Fibroblast of mammary gland (primary cell): Measurements from ENCODE around the gene MAPK1IP1L.

Source experiments
- DNase-seq: peaks from one replicate; pipeline ENCODE4 v3.0.0-alpha.2; 2010; ENCODE audit warnings: low read depth
- H3K4me3 ChIP-seq: 2 replicates; pipeline ENCODE4 v1.5.1; 2011; ENCODE audit warnings: low read depth, mild to moderate bottlenecking, low read length, moderate library complexity; ENCODE audit not compliant: control insufficient read depth
- TF ChIP-seq, protein P1 (sequence below): conservative IDR thresholded peaks from 2 replicates; pipeline ENCODE4 v1.5.1; 2011; ENCODE audit warnings: low read depth, low read length, inconsistent platforms; ENCODE audit not compliant: control insufficient read depth, insufficient read depth

Gene MAPK1IP1L

DNA sequence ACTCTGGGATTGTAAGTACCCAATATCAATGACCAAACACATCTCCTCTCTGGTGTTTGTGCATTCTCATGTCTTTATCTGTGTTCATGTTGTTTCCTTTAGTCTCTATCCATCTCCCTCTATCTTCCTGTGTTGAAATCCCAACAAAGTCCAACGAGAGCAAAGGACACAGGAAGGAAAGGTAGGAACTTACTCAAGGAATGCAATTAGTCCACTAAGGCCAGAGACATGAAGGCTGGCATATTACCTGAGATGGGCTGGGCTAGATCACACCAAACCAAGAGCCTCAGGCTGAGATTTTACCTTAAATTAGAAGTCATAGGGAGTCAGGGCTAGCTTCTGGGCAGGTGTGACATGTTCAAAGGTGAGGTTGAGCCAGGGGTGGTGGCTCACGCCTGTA lies 63.3 kb downstream of the MAPK1IP1L start:
- H3K4me3 ChIP-seq: no peak overlapping the region
- DNase-seq: no peak
- TF ChIP-seq, protein P1, sequence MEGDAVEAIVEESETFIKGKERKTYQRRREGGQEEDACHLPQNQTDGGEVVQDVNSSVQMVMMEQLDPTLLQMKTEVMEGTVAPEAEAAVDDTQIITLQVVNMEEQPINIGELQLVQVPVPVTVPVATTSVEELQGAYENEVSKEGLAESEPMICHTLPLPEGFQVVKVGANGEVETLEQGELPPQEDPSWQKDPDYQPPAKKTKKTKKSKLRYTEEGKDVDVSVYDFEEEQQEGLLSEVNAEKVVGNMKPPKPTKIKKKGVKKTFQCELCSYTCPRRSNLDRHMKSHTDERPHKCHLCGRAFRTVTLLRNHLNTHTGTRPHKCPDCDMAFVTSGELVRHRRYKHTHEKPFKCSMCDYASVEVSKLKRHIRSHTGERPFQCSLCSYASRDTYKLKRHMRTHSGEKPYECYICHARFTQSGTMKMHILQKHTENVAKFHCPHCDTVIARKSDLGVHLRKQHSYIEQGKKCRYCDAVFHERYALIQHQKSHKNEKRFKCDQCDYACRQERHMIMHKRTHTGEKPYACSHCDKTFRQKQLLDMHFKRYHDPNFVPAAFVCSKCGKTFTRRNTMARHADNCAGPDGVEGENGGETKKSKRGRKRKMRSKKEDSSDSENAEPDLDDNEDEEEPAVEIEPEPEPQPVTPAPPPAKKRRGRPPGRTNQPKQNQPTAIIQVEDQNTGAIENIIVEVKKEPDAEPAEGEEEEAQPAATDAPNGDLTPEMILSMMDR: no peak

DNA sequence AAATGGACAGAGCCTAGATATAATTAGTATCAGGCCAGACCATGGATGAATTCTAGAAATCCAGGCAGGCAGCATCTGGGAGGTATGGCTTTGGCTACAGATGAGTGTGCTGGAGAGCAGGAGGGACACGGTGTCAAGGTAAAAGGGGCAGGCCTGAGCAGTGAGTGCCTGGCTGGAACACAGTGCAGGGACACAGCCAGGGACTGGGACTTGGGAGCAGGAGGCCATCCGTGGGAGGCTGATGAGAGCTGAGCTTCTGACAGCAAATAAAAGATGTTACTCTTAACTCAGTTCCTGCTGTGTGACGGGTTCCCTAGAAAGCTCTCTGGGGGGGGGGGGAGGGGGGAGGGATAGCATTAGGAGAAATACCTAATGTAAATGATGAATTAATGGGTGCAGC lies 64.0 kb downstream of the MAPK1IP1L start:
- H3K4me3 ChIP-seq: no peak overlapping the region
- TF ChIP-seq, protein P1: no peak
- DNase-seq: no peak

DNA sequence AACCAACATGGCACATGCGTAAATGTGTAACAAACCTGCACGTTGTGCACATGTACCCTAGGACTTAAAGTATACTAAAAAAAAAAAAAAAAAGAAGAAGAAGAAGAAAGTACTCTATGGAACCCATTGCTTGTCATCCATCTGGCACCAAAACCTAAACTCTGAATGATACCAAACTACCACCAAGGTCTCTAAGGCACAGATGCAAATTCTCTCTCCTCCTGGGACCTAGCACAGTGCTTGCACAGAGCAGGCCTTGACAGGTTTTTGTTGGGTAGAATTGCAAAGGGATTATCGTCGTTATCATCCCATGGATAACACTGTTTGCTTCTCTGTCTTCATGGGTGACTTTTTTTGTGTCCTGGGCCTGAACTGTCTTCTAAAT lies 64.4 kb downstream of the MAPK1IP1L start:
- no peak overlapping the region for H3K4me3 ChIP-seq
- DNase-seq: no peak
- TF ChIP-seq, protein P1: no peak

DNA sequence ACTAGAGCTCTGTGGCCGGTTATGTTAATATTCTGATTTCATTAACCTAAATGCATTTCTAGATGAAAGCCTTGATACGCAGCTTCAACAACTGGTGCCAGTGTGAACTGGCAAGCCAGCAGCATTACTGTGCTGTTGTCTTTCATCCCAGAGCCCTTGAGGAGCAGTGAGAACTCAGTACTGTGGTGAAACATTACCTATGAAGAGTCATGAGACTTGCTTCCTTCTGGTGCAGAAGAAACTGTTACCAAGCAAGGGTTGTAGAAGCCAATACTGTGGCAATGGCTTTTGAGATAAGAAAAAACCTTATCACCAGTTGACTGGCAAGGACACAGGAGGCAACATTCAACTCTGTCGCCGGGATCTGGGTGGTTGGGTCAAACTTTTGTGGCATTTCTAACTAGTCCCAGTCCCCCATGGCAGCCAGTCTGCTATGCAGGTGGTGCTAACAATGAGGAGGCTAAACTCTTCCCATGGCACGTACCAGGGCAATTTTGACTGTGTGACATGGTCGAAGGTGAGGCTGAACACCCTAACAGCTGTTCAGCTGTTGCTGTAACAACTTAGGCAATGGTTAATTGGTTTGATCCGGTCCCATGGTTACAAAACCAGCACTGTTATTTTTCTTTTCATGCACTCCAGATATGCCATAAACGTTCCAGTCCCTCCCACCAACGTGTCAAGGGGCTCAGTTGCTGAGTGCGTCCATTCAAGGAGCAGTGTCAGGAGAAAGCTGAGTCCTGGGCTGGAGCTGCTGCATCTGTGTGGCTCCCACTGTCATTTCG lies 65.0 kb downstream of the MAPK1IP1L start:
- TF ChIP-seq, protein P1: no peak
- no peak for DNase-seq
- no peak overlapping the region for H3K4me3 ChIP-seq

DNA sequence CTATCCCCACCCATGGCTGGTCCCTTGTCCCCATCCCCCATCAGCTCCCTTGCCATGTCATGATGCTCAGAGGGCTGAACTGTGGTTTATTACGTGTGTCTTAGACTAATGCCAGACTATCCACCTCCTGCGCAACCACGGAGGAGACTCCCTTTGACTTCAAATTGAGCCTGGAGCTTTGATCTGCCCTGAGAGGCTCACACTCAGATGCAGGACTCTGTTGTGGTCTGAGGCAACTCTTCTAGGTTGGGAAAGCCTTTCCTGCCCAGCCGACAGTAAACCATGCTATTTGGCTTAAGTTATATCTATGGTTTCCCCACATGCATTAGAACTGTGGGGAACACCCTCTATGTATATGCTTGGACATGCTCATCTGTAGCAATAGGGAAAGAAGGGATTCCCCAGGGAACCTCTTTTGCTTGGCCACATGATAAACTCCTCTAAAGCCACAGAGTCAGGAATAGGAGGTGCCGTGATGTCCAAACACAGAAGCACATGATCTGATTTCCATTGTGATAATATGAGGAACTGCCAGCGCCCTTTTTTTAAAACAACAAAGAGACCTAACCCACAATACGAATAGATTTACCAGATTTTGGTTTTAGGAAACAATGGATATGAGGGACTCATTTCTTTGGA lies 66.5 kb downstream of the MAPK1IP1L start:
- no peak overlapping the region for H3K4me3 ChIP-seq
- TF ChIP-seq, protein P1: no peak
- DNase-seq: peak; percentile 35

DNA sequence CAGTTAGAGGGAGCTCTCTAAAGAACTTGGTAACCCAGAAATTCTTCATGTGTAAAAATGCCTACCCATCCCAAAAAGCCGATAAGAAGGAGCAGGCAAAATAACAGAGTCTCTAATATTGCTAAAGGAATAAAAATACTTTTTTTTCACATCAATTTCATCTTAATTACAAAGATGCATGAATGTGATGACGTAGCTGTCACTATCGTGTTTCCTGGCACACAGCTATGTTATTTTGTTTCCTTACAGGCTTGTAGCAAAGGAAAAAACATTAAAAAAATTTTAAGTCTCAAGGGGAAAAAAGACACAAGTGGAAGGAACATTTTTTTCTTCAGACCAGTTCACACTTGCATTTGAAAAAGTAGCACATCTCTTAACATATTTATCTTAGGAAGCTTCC lies 67.3 kb downstream of the MAPK1IP1L start:
- DNase-seq: no peak
- no peak overlapping the region for H3K4me3 ChIP-seq

More for the DNA sequence above, 67.3 kb downstream of the MAPK1IP1L start:
- TF ChIP-seq, protein P1: no peak
